HTR-8/SVneo (cell line): ENCODE data around the gene UNC5C.

Experiments
- DNase-seq: peaks from one replicate; pipeline ENCODE4 v3.0.0; 2011; ENCODE audit warnings: low spot score, mixed read lengths; ENCODE audit not compliant: insufficient read length
- FAIRE-seq: peaks from 2 replicates; lab custom pipeline; 2011; peaks lifted over from hg19 to GRCh38; lab: Jason Lieb, UNC

UNC5C gene

GRCh38 chr4:95293014-95293413 is 255.8 kb downstream of the UNC5C start:
- FAIRE-seq: no peak
- DNase-seq: no peak

DNA sequence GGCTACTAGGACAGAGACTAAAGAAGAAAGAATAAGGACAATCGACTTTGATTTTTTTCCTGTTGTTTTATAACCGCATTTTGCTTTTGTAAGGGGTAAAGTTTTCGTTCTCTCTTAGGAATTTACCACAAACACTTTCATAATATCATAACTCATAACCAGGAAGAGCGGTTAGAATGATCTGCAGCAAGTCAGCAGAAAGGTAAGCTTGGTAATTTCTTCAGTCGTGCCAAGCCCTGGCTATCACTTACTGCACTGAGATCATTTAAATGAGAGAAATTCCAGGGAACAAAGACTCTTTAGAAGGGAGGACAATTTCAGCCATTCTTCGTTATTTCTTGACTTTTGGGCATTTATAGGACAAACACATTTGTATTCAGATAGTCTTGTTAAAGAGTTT is 258.1 kb downstream of the UNC5C start:
- DNase-seq (no peak), FAIRE-seq (no peak)

DNA sequence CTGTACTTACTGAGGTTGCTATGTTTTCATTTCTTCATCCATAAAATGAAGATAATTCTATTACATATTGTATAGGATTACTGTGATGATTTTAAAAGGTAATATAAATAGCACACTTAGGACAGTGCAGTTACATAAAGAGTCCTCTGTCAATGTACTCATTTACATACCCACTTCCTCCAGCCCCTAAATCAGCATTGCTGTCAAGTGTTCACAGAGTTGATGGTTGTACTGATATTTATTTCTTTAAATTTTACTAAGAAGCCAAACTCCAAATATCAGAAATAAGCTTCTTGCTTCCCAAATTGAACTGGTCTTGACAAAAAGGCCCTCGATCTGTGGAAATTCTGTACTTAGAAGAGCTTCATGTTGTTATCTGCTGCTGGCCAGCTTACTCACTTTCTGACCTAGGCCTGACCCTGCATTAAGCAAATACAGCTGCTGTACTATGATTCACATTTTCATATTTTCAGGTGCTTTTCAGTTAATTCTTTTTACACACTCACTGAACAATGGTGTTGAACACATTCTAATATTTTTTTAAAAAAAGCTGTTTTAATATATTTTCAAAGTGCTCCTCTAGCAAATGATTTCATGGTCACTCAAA is 259.6 kb downstream of the UNC5C start:
- no peak for FAIRE-seq

GRCh38 chr4:95288552-95288951 is 260.2 kb downstream of the UNC5C start:
- FAIRE-seq (no peak), DNase-seq (no peak)

More for the DNA sequence above, 259.6 kb downstream of the UNC5C start:
- DNase-seq: no peak

- DNase-seq: no peak
- no peak for FAIRE-seq
These were observed 263.0 kb downstream of the UNC5C start for GRCh38 chr4:95285797-95286196.

DNA sequence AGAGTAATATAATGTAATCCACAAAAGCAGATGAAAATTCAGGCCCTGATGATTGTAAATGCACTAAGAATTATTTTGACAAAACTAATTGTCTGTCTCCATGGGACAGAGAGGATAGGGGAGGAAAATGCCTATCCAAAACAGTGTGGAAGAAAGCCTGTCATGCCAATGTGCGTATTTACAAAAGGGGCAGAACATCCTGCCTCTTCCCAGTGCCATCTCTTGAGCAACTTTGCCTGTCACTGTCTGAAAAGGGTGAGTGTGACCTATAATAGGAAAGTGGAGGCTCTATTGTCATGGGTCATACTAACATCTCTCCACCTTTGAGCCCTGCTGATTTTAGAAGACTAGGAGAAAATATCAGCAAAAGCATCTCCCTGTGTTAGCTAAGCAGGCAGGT is 264.1 kb downstream of the UNC5C start:
- DNase-seq (no peak), FAIRE-seq (no peak)

- no peak for DNase-seq
- no peak for FAIRE-seq
These were observed 265.5 kb downstream of the UNC5C start for GRCh38 chr4:95283320-95283719.

- no peak for DNase-seq
- FAIRE-seq: no peak
These were observed 276.0 kb downstream of the UNC5C start for GRCh38 chr4:95272797-95273196.

- no peak for DNase-seq
- no peak for FAIRE-seq
These were observed 276.7 kb downstream of the UNC5C start for GRCh38 chr4:95272036-95272435.

DNA sequence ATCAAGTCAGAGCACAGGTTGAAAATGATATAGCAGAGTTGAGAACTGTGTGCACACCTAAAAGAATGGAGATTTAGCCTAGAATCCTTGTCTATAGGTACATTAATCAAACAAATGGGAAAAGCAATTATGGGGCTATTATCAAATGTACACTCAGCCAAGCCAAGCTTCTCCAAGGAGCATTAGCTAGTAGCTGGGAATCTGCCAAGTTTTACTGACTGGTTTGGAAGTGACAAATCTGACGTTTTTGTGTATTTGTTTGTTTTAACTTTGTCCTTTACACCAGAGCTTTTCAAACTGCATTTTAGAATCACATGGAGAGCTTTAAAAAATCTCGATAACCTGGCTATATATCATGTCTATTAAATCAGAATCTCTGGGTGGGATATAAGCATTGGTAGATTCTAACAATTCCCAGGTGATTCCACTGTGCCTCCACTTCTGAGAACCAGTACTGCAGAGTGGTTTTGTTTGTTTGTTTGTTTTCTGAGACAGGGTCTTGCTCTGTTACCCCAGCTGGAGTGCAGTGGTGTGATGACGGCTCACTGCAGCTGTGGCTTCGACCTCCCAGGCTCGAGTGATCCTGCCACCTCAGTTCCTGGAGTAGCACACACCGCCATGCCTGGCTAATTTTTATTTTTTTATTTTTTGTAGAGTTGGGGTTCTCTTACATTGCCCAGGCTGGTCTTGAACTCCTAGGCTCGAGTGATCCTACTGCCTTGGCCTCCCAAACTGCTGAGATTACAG is 279.8 kb downstream of the UNC5C start:
- FAIRE-seq: no peak
- DNase-seq: no peak

DNA sequence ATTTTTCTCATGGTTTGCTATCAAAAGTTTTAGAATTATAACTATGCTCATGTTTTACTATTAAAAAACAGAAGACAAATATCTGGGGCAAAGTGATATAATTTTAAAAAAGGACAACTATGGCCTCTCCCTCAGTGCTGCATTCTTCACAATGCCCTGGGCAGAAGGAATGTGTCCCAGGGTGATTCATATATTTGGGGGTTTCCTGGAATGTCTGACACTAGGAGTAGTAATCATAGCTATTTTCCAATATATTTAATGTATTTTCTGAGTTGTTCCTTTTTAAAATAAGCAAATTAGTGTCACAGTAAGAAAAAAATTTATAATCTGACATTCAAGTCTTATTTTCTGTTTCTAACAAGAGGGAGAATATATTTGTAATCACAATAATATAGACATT is 281.7 kb downstream of the UNC5C start:
- FAIRE-seq (no peak), DNase-seq (peak; percentile 24)

- no peak for DNase-seq
- FAIRE-seq: no peak
These were observed 282.7 kb downstream of the UNC5C start for GRCh38 chr4:95265814-95266740.

GRCh38 chr4:95264843-95265242 is 283.9 kb downstream of the UNC5C start:
- FAIRE-seq: no peak
- no peak for DNase-seq

GRCh38 chr4:95263960-95264359 is 284.8 kb downstream of the UNC5C start:
- no peak for DNase-seq
- no peak for FAIRE-seq

DNA sequence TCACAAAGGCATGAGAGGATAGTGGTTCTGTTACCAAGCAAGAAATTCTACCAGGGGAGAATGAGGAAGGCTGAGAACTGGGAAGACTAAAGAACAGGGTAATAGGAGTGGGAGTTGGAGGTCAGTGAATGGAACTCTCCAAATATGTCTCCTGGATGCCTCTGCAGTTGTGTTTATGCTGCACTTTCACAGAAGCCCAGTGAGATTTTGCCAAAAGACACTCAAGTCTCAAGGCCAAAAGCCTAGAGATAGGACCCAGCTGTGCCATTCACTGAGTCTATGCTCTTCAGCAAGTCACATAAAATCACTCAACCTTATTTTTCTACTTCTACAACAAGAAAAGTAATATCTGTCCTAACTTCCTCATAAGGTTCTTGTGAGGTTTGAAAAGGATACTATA is 285.4 kb downstream of the UNC5C start:
- no peak for DNase-seq
- no peak for FAIRE-seq

DNA sequence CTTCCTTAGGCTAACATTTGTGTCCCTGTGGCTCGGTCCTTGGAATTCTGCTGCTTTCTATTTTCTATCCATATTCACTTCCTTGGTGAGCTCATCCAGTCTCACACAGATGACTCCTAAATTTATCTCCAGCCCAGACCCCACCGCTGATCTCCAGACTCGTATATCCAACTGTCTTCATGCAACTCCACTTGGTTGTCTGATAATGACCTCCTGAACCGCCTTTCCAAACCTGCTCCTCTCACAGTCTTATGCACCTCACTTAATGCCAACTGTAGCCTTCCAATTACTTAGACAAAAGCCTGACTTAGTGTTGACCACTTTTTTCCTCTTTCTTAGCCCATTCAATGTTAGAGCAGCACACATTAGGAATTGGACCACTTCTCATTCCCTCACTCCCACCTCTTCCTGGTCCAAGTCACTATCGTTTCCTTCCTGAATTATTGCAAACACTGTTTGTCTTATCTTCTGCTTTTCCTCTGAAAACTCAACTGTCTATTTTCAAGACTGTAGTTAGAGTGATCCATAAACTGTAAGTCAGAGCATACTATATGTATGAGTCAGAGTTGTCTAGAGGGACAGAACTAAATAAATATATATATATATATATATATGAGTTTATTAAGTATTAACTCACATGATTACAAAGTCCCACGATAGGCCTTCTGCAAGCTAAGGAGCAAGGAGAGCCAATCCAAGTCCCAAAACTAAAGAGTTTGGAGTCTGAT is 292.5 kb downstream of the UNC5C start:
- FAIRE-seq: no peak
- no peak for DNase-seq

DNA sequence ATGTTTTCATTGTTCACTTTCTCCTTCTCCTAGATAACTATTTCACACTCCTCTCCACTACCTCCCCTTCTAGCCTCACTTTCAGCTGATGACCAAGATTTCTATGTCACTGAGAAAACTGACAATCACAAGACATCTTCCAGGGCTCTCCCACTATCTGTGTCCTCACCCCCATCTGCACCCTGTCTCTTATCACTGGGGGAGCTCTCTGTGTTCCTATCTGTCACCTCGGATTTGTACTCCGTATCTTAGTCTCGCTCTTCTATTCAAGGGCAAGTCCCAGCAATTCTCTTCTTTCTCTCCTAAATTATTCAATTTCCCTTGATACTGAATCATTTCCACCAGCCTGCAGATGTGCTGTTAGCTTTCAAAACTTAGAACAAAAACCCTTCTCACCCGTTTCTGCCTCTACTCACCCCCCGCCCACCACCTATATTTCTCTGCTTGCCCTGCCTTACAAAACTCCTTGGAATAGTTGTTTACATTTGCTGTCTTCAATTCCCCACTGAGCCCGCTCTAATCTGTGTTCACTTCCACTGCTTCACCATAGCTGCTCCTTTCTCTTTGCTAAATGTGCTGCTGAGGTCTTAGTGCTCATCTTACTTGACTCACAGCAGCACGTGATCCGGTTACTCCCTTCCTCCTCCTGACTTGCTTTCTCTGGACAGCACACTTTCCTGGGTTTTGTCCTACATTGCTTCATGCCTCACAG is 293.2 kb downstream of the UNC5C start:
- peak; percentile 12 for DNase-seq
- FAIRE-seq: no peak

DNA sequence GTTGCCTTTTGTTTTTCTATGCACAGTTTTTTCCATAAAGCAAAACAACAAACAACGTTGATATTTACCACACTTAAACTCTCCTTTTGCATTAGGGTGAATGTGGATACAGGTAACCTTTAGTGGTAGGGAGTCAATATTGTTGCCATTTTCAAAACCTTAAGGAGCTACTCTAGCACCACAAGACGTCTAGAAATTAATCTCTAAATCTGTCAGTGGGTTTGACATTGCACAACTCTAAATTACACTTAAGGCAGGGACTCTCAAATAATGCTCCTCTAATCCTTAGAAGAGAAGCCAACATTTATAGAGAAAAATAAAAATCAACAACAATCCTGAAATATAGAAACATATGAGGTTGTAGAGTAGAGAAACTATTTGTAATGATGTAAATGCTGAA is 297.2 kb downstream of the UNC5C start:
- no peak for DNase-seq
- no peak for FAIRE-seq

DNA sequence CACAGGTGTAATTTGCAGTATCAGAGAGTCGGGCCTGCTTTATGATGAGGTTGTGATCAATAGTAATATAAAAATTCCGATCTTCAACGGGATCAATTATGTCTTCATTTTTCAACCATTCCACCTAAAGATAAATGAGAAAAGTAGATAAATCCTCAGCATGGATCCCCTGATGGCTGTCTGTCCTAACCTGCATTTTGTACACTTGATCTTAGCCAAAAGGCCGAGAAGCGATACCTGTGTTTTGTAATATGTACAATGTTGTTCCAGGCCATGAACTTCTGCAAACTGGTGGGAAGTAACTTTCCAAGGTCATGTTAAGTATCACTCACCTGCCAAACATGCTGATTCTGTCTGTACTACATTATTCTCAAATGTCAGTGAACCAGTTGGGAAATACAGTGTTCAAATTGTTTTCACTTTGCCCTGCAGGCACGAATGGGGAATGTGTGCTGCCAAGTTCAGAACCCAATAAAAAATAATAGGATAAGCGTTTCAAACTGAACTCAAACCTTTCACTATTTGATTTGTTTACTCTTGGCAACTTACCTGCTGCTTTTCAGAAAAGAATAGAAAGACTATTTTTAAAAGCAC is 298.1 kb downstream of the UNC5C start:
- FAIRE-seq: no peak
- peak; percentile 11 for DNase-seq
